Mesendoderm (in vitro differentiated cells): Measurements from ENCODE around the gene ZNF410.
A peak's percentile ranks its signal among the peaks of the same experiment; 100 is the strongest.
"Not testable (repeated sequence)": the region's sequence is repeated elsewhere in the genome, so short reads cannot be mapped to it uniquely, and the experiment has no call there.

Experiments
- DNase-seq: peaks from one replicate; pipeline ENCODE4 v3.0.0; 2013
- H2AK5ac ChIP-seq: 2 replicates; pipeline ENCODE4 v1.6.1; 2013; ENCODE audit warnings: low read length, inconsistent platforms
- H2BK120ac ChIP-seq: 2 replicates; pipeline ENCODE4 v1.6.1; 2013; ENCODE audit warnings: low read depth, mild to moderate bottlenecking, low read length, moderate library complexity, mixed read lengths
- H2BK15ac ChIP-seq: replicated peaks from 2 replicates; pipeline ENCODE4 v1.6.1; 2013; ENCODE audit warnings: low read depth, mild to moderate bottlenecking, moderate library complexity
- H2BK5ac ChIP-seq: 2 replicates; pipeline ENCODE4 v1.6.1; 2013; ENCODE audit warnings: low read length, inconsistent platforms
- H3K18ac ChIP-seq: 2 replicates; pipeline ENCODE4 v1.6.1; 2013; ENCODE audit warnings: mild to moderate bottlenecking, low read length, mixed read lengths
- H3K23ac ChIP-seq: one replicate; pipeline ENCODE4 v1.6.1; 2013; ENCODE audit warnings: low read length
- H3K27ac ChIP-seq: 2 replicates; pipeline ENCODE4 v1.5.1; 2013; ENCODE audit warnings: low read depth, mild to moderate bottlenecking, inconsistent platforms, low read length, moderate library complexity
- H3K27me3 ChIP-seq: 2 replicates; pipeline ENCODE4 v1.6.1; 2013; ENCODE audit warnings: low read length, control low read depth, mild to moderate bottlenecking, inconsistent platforms; ENCODE audit not compliant: insufficient read depth, poor library complexity
- H3K36me3 ChIP-seq: 2 replicates; pipeline ENCODE4 v1.6.1; 2013; ENCODE audit warnings: low read length, inconsistent platforms; ENCODE audit not compliant: control insufficient read depth, insufficient read depth
- H3K4ac ChIP-seq: one replicate; pipeline ENCODE4 v1.6.1; 2013; ENCODE audit warnings: low read depth, mild to moderate bottlenecking, low read length, moderate library complexity
- H3K4me1 ChIP-seq: 2 replicates; pipeline ENCODE4 v1.6.1; 2013; ENCODE audit warnings: low read depth, low read length, inconsistent platforms; ENCODE audit not compliant: control insufficient read depth
- H3K4me2 ChIP-seq: 2 replicates; pipeline ENCODE4 v1.6.1; 2013; ENCODE audit warnings: low read length
- H3K4me3 ChIP-seq: 2 replicates; pipeline ENCODE4 v1.5.1; 2013; ENCODE audit warnings: mild to moderate bottlenecking, low read length
- H3K56ac ChIP-seq: one replicate; pipeline ENCODE4 v1.6.1; 2013; ENCODE audit warnings: low read length
- H3K79me1 ChIP-seq: 2 replicates; pipeline ENCODE4 v1.6.1; 2013; ENCODE audit warnings: low read length, inconsistent platforms
- H3K79me2 ChIP-seq: 2 replicates; pipeline ENCODE4 v1.6.1; 2013; ENCODE audit warnings: mild to moderate bottlenecking, low read length; ENCODE audit not compliant: control insufficient read depth, insufficient read depth
- H3K9ac ChIP-seq: 2 replicates; pipeline ENCODE4 v1.6.1; 2013; ENCODE audit warnings: low read length, inconsistent platforms
- H4K5ac ChIP-seq: one replicate; pipeline ENCODE4 v1.6.1; 2013; ENCODE audit warnings: low read length
- H4K8ac ChIP-seq: one replicate; pipeline ENCODE4 v1.6.1; 2013; ENCODE audit warnings: low read depth, mild to moderate bottlenecking, control low read depth, low read length, moderate library complexity
- WGBS: extraction: QIAGEN DNeasy Blood & Tissue Kit; methylation state at CpG from one replicate; pipeline ENCODE4 v1.1.7; 2013; ENCODE audit warnings: low lambda C conversion rate, missing lambda C conversion rate; ENCODE audit not compliant: insufficient coverage; ENCODE audit errors: extremely low coverage; 5-methylcytosine and 5-hydroxymethylcytosine counted together

The ZNF410 gene

GRCh38 chr14:73888460-73888725 lies 1.7 kb downstream of the ZNF410 start:
- Histone ChIP-seq H3K9ac (peak overlapping the region; percentile 97), H3K4me2 (no peak overlapping the region), H3K4me3 (no peak overlapping the region), H3K79me1 (peaks cover 6% of the 10 kb centered on the region), H3K56ac (no peak overlapping the region), H3K79me2 (peaks cover 26% of the 10 kb centered on the region), H3K27me3 (no peaks in the 10 kb centered on the region), H2BK120ac (no peak overlapping the region), H3K36me3 (no peaks in the 10 kb centered on the region), H3K18ac (no peak overlapping the region), H3K4me1 (peaks cover 2% of the 10 kb centered on the region), H2BK15ac (no peak overlapping the region), H3K23ac (no peak overlapping the region), H3K27ac (no peak overlapping the region), H2BK5ac (no peak overlapping the region), H4K5ac (no peak overlapping the region), H3K4ac (no peak overlapping the region), H4K8ac (no peak overlapping the region), H2AK5ac (no peak overlapping the region)
- WGBS: no CpG with 5 or more reads among the region's 3 CpGs
- DNase-seq: no peak

- no peak overlapping the region for H3K9ac ChIP-seq
- peaks cover 6% of the 10 kb centered on the region for H3K79me1 ChIP-seq
- H3K56ac ChIP-seq: no peak overlapping the region
- no peaks in the 10 kb centered on the region for H3K27me3 ChIP-seq
- no peak overlapping the region for H4K5ac ChIP-seq
- H2BK15ac ChIP-seq: no peak overlapping the region
- peaks cover under 1% of the 10 kb centered on the region for H3K36me3 ChIP-seq
- H2BK120ac ChIP-seq: no peak overlapping the region
- no peak overlapping the region for H3K18ac ChIP-seq
- WGBS: no CpG with 5 or more reads among the region's 2 CpGs
- no peak overlapping the region for H3K4me3 ChIP-seq
- no peak overlapping the region for H3K4me2 ChIP-seq
- peaks cover 26% of the 10 kb centered on the region for H3K79me2 ChIP-seq
- no peak overlapping the region for H3K4ac ChIP-seq
- no peak overlapping the region for H2AK5ac ChIP-seq
- H3K27ac ChIP-seq: no peak overlapping the region
- H3K23ac ChIP-seq: no peak overlapping the region
- no peak for DNase-seq
- no peak overlapping the region for H2BK5ac ChIP-seq
- H4K8ac ChIP-seq: no peak overlapping the region
- H3K4me1 ChIP-seq: peaks cover 2% of the 10 kb centered on the region
These were observed 2.3 kb downstream of the ZNF410 start for GRCh38 chr14:73888971-73889370.

GRCh38 chr14:73889376-73889775 lies 2.7 kb downstream of the ZNF410 start:
- H3K79me1 ChIP-seq: peaks cover 6% of the 10 kb centered on the region
- H3K27ac ChIP-seq: no peak overlapping the region
- no peak overlapping the region for H4K5ac ChIP-seq
- no peak overlapping the region for H3K18ac ChIP-seq
- H3K4me3 ChIP-seq: no peak overlapping the region
- H4K8ac ChIP-seq: no peak overlapping the region
- no peak overlapping the region for H2BK5ac ChIP-seq
- H2BK15ac ChIP-seq: no peak overlapping the region
- no peak overlapping the region for H2AK5ac ChIP-seq
- no peaks in the 10 kb centered on the region for H3K27me3 ChIP-seq
- peaks cover 2% of the 10 kb centered on the region for H3K36me3 ChIP-seq
- peaks cover 2% of the 10 kb centered on the region for H3K4me1 ChIP-seq
- no peak overlapping the region for H3K23ac ChIP-seq
- no peak overlapping the region for H2BK120ac ChIP-seq
- WGBS: no CpG with 5 or more reads among the region's 5 CpGs
- no peak overlapping the region for H3K9ac ChIP-seq
- H3K4me2 ChIP-seq: no peak overlapping the region
- H3K56ac ChIP-seq: no peak overlapping the region
- H3K79me2 ChIP-seq: peaks cover 26% of the 10 kb centered on the region
- no peak for DNase-seq
- no peak overlapping the region for H3K4ac ChIP-seq

- DNase-seq, H3K23ac ChIP-seq, H3K4me3 ChIP-seq, H2BK5ac ChIP-seq, H4K8ac ChIP-seq, H3K79me2 ChIP-seq, H3K79me1 ChIP-seq, H3K27ac ChIP-seq, H4K5ac ChIP-seq, H3K36me3 ChIP-seq, H3K56ac ChIP-seq, H2BK15ac ChIP-seq, H3K9ac ChIP-seq, H3K18ac ChIP-seq, H3K4ac ChIP-seq, H3K4me2 ChIP-seq, H3K27me3 ChIP-seq, H2AK5ac ChIP-seq, H2BK120ac ChIP-seq, H3K4me1 ChIP-seq: not testable (repeated sequence)
- no CpG with 5 or more reads among the region's 6 CpGs for WGBS
These were observed 7.6 kb downstream of the ZNF410 start for GRCh38 chr14:73894180-73894687.

- Histone ChIP-seq H3K27ac (no peak overlapping the region), H3K4me1 (no peaks in the 10 kb centered on the region), H3K4me3 (no peak overlapping the region), H2AK5ac (no peak overlapping the region), H3K79me2 (peaks cover 2% of the 10 kb centered on the region), H2BK120ac (no peak overlapping the region), H4K8ac (no peak overlapping the region), H2BK15ac (no peak overlapping the region), H3K23ac (no peak overlapping the region), H3K27me3 (no peaks in the 10 kb centered on the region), H3K36me3 (peaks cover 9% of the 10 kb centered on the region), H2BK5ac (no peak overlapping the region), H3K4ac (no peak overlapping the region), H3K79me1 (peaks cover 4% of the 10 kb centered on the region), H3K9ac (no peak overlapping the region), H3K4me2 (no peak overlapping the region), H4K5ac (no peak overlapping the region), H3K56ac (no peak overlapping the region), H3K18ac (no peak overlapping the region)
- no CpG with 5 or more reads among the region's 1 CpG for WGBS
- DNase-seq: no peak
These were observed 9.3 kb downstream of the ZNF410 start for GRCh38 chr14:73895939-73896338.

- H3K36me3 ChIP-seq: peaks cover 9% of the 10 kb centered on the region
These were observed 9.9 kb downstream of the ZNF410 start for GRCh38 chr14:73896521-73896920.

More at GRCh38 chr14:73896521-73896920, 9.9 kb downstream of the ZNF410 start:
- Histone ChIP-seq H3K4ac (no peak overlapping the region), H2AK5ac (no peak overlapping the region), H3K4me2 (no peak overlapping the region), H3K4me1 (no peaks in the 10 kb centered on the region), H4K8ac (no peak overlapping the region), H2BK120ac (no peak overlapping the region), H3K23ac (no peak overlapping the region), H3K18ac (no peak overlapping the region), H2BK5ac (no peak overlapping the region), H3K56ac (no peak overlapping the region), H4K5ac (no peak overlapping the region), H3K9ac (no peak overlapping the region), H3K79me1 (peaks cover 4% of the 10 kb centered on the region), H3K27ac (no peak overlapping the region), H2BK15ac (no peak overlapping the region), H3K27me3 (no peaks in the 10 kb centered on the region), H3K4me3 (no peak overlapping the region), H3K79me2 (peaks cover under 1% of the 10 kb centered on the region)
- no peak for DNase-seq
- no CpG with 5 or more reads among the region's 1 CpG for WGBS
